Loucy (cell line): ENCODE data around the gene TNNC1.

ENCODE experiments used
- EZH2phosphoT487 ChIP-seq: fragments of 200-600 bp; IDR thresholded peaks from 2 replicates; pipeline ENCODE4 v1.6.1; 2018; ENCODE audit warnings: antibody characterized with exemption, mild to moderate bottlenecking, moderate library complexity, borderline replicate concordance
- TF ChIP-seq, protein P1 (sequence below): fragments of 200-600 bp; sonication (generic); conservative IDR thresholded peaks from 2 replicates; pipeline ENCODE4 v1.5.1; 2014; ENCODE audit warnings: mild to moderate bottlenecking, antibody characterized with exemption, low read length

- TF ChIP-seq, protein P1, sequence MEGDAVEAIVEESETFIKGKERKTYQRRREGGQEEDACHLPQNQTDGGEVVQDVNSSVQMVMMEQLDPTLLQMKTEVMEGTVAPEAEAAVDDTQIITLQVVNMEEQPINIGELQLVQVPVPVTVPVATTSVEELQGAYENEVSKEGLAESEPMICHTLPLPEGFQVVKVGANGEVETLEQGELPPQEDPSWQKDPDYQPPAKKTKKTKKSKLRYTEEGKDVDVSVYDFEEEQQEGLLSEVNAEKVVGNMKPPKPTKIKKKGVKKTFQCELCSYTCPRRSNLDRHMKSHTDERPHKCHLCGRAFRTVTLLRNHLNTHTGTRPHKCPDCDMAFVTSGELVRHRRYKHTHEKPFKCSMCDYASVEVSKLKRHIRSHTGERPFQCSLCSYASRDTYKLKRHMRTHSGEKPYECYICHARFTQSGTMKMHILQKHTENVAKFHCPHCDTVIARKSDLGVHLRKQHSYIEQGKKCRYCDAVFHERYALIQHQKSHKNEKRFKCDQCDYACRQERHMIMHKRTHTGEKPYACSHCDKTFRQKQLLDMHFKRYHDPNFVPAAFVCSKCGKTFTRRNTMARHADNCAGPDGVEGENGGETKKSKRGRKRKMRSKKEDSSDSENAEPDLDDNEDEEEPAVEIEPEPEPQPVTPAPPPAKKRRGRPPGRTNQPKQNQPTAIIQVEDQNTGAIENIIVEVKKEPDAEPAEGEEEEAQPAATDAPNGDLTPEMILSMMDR, result no peak
- no peak for TF ChIP-seq EZH2phosphoT487
Observed at GRCh38 chr3:52453496-52454249, at the start of gene TNNC1.
